Nephron (organoid): Measurements from ENCODE around the gene RAB39B.

ENCODE experiments used
- H3K27ac Mint-ChIP-seq, 3 experiments: 2 replicates each; pipeline ENCODE4 v1.8.0; 2020; ENCODE audit warnings: mixed read lengths in 3 of 3, mild to moderate bottlenecking in 2 of 3, moderate library complexity in 1 of 3
- H3K27me3 Mint-ChIP-seq: 2 replicates; pipeline ENCODE4 v1.8.0; 2021; ENCODE audit warnings: low read depth, mild to moderate bottlenecking, moderate library complexity, mixed read lengths
- H3K36me3 Mint-ChIP-seq: 2 replicates; pipeline ENCODE4 v1.8.0; 2020; ENCODE audit warnings: low read depth, mixed read lengths
- H3K4me1 Mint-ChIP-seq: 2 replicates; pipeline ENCODE4 v1.8.0; 2020; ENCODE audit warnings: mixed read lengths
- H3K4me3 Mint-ChIP-seq, 3 experiments: 2 replicates each; pipeline ENCODE4 v1.8.0; 2020; ENCODE audit warnings: mild to moderate bottlenecking in 3 of 3, mixed read lengths in 3 of 3, moderate library complexity in 2 of 3
- H3K9me3 Mint-ChIP-seq: 2 replicates; pipeline ENCODE4 v1.8.0; 2020; ENCODE audit warnings: mixed read lengths
- TF ChIP-seq, protein P1 (sequence below), 3 experiments: fragments of 200-600 bp; sonication (generic); IDR thresholded peaks; one replicate each; pipeline ENCODE4 v1.5.0; 2021; ENCODE audit warnings: antibody characterized with exemption in 3 of 3; ENCODE audit not compliant: unreplicated experiment in 3 of 3

The RAB39B gene

DNA sequence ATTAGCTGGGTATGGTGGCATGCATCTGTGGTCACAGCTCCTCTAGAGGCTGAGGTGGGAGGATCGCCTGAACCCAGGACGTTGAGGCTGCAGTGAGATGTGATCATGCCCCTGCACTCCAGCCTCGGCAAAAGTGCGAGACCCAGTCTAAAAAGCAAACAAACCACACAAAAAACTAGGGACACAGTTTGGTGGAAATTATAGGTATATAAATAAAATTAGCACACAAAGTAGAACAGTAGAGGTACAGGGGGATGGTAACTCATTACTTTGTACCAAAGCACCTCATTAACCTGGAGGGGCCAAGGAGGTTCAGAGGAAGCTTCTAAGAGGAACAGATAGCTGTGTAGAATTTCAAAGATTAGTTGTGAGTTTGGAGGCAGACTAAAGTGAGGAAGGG, 42.9 kb downstream of the RAB39B start:
- Mint-ChIP-seq H3K4me1 (peaks cover 24% of the 10 kb centered on the region), H3K27ac (no peak overlapping the region), H3K4me3 (no peak overlapping the region), H3K9me3 (peaks cover 20% of the 10 kb centered on the region), H3K36me3 (peaks cover 59% of the 10 kb centered on the region), H3K27me3 (no peaks in the 10 kb centered on the region)
- TF ChIP-seq, protein P1, sequence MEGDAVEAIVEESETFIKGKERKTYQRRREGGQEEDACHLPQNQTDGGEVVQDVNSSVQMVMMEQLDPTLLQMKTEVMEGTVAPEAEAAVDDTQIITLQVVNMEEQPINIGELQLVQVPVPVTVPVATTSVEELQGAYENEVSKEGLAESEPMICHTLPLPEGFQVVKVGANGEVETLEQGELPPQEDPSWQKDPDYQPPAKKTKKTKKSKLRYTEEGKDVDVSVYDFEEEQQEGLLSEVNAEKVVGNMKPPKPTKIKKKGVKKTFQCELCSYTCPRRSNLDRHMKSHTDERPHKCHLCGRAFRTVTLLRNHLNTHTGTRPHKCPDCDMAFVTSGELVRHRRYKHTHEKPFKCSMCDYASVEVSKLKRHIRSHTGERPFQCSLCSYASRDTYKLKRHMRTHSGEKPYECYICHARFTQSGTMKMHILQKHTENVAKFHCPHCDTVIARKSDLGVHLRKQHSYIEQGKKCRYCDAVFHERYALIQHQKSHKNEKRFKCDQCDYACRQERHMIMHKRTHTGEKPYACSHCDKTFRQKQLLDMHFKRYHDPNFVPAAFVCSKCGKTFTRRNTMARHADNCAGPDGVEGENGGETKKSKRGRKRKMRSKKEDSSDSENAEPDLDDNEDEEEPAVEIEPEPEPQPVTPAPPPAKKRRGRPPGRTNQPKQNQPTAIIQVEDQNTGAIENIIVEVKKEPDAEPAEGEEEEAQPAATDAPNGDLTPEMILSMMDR (IDR thresholded peaks at IDR 0.05; ENCODE audit: unreplicated experiment in 3 of 3) = no peak

DNA sequence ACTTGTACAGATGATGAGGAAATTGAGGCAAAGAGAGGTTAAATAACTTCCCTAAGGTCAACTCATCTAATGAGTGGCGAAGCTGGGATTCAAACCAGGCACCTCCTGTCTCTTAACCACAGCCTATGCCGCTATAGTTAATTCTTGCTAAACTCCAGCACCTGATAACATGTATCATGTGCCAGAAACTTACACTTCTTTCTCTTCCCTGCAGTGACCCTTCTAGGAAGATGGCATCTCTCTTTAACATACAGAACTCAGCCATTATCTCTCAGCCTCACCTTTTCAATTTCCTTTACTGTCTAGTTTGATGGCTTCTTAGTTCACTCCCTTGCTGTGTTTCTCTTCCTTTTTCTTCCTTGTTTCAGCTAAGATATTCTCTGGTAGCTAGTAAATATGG, 45.5 kb downstream of the RAB39B start:
- H3K27me3 Mint-ChIP-seq = no peaks in the 10 kb centered on the region
- peak overlapping the region; percentile 53 to 88 (median 61) for H3K4me3 Mint-ChIP-seq
- peak overlapping the region in 2 of 3 experiments; percentile 16 to 20 for H3K27ac Mint-ChIP-seq
- TF ChIP-seq, protein P1 (IDR thresholded peaks at IDR 0.05; ENCODE audit: unreplicated experiment in 3 of 3) = no peak
- H3K9me3 Mint-ChIP-seq = peaks cover 16% of the 10 kb centered on the region
- H3K4me1 Mint-ChIP-seq = peaks cover 24% of the 10 kb centered on the region
- peaks cover 34% of the 10 kb centered on the region for H3K36me3 Mint-ChIP-seq

DNA sequence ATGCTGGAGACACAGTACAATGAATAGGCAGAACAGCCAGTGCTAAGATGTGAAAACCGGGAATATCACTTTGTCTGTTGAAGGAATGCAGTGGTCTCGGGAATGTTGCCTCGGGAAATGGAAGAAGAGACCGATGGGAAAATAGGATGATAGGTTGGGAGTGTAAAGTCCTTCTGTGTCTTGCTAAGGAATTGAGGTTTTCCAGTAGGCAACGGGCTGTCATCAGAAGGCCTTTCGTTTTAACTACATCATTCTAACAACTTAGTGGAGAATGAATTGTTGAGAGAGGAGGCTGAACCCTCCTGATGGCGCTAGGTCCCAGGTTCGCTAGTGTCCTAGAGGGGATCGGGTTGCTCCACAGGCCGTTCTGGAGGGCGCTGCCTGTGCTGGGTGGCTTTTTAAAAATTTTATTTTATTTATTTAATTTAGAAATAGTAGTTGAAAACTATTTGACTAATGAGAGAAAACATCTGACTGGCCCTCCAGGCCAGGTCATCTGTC, 47.3 kb downstream of the RAB39B start:
- H3K9me3 Mint-ChIP-seq = peaks cover 9% of the 10 kb centered on the region
- H3K4me3 Mint-ChIP-seq = peak overlapping the region; percentile 85 to 95 (median 90)
- no peaks in the 10 kb centered on the region for H3K27me3 Mint-ChIP-seq
- H3K36me3 Mint-ChIP-seq = peaks cover 18% of the 10 kb centered on the region
- TF ChIP-seq, protein P1 (IDR thresholded peaks at IDR 0.05; ENCODE audit: unreplicated experiment in 3 of 3) = no peak
- H3K4me1 Mint-ChIP-seq = peaks cover 24% of the 10 kb centered on the region
- H3K27ac Mint-ChIP-seq = peak overlapping the region; percentile 91 to 97 (median 92)

DNA sequence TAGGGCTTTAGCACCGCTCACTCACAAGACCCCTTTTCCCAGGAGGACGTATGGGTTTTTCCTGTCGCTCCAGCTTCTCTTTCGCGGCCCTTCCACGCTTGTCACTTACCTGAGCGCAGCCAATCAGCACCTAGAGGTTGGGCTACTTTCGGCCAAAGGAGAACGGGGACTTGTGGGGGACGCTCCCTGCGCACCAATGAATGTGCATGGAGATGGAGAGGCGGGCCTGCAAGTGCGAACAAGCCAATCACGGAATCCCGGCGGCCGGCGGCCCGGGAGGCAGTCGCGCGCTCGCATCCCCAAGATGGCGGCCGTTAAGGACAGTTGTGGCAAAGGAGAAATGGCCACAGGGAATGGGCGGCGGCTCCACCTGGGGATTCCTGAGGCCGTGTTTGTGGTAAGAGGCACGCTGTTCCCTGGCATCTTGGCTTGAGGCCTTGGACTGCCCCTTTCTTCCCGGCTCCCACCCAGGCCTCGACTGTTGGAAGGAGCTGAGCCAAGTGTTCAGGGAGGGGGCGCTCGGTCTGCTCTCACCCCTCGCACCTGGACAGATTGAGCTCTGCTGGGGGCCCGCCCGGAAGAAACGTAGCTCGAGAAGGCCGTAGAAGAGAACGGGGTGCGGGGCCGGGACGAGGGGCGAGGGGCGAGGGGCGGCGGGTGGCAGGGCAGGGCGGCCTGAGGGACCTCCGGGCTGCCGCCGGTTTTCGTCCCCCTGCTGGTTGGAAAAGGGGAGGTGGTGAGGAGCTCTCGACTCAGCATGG, 47.9 kb downstream of the RAB39B start, which contains the start of gene VBP1:
VBP1 (plus strand) TSS at position 282 of the 761 bp plus-strand sequence; CDS start at position 305, 23 bp downstream.
- H3K27me3 Mint-ChIP-seq = no peaks in the 10 kb centered on the region
- H3K36me3 Mint-ChIP-seq = peaks cover 11% of the 10 kb centered on the region

DNA sequence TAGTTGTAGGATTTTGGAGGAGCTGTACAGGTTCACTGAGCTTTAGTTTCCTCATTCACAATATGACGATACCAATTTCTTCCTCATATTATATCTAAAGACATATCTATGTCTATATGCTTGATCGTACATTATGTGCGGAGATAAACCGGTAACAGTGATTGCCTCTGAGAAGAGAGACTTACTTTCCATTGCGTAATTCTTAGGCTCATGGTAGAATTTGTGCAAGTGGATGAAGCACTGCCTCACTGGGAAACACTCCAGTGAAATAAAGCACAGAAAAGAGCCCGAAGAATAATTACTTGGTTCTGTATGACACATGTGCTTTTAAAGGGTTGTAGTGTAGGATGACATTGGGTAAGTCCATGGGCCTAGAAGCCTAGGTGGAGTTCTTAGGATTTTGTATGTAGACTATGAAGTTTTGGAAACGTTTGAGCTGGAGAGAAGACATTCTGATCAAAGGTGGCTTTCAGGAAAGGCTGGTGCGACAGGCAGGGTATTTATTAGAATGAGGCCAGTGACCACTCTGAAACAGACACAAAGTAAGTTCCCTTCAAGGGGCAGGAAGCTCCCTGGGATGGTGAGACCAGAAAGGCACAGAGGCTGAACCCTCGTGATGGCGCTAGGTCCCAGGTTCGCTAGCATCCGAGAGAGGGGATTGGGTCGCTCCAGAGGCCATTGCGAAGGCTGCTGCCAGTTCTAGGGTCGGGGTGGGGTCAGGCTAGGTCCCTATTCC, 48.7 kb downstream of the RAB39B start:
- H3K27me3 Mint-ChIP-seq = no peaks in the 10 kb centered on the region
- H3K27ac Mint-ChIP-seq = peak overlapping the region; percentile 91 to 97 (median 92)
- peak overlapping the region; percentile 85 to 95 (median 90) for H3K4me3 Mint-ChIP-seq
- H3K36me3 Mint-ChIP-seq = peaks cover 7% of the 10 kb centered on the region
- TF ChIP-seq, protein P1 (IDR thresholded peaks at IDR 0.05; ENCODE audit: unreplicated experiment in 3 of 3) = no peak
- H3K4me1 Mint-ChIP-seq = peaks cover 24% of the 10 kb centered on the region
- peaks cover 2% of the 10 kb centered on the region for H3K9me3 Mint-ChIP-seq

More for the DNA sequence above, 47.9 kb downstream of the RAB39B start, which contains the start of gene VBP1:
- Mint-ChIP-seq H3K9me3 (peaks cover 3% of the 10 kb centered on the region), H3K4me3 (peak within 1 kb of the TSS; percentile 85 to 95 (median 90)), H3K4me1 (peaks cover 24% of the 10 kb centered on the region), H3K27ac (peak within 1 kb of the TSS; percentile 91 to 97 (median 92))
- TF ChIP-seq, protein P1 (IDR thresholded peaks at IDR 0.05; ENCODE audit: unreplicated experiment in 3 of 3) = peak; percentile 46 to 57 (median 53)
